Dedifferentiated amniotic fluid mesenchymal stem cell (primary cell): ENCODE data around the gene GAST.

ENCODE experiments used
- DNase-seq: peaks from one replicate; pipeline ENCODE4 v3.0.0-alpha.2; 2016; ENCODE audit errors: extremely low spot score

GAST gene

GRCh38 chr17:41739661-41740352 is 27.7 kb downstream of the GAST start:
- no peak for DNase-seq

GRCh38 chr17:41740506-41740905 is 28.4 kb downstream of the GAST start:
- DNase-seq: no peak

- no peak for DNase-seq
Observed at GRCh38 chr17:41741709-41742108, 29.6 kb downstream of the GAST start.

GRCh38 chr17:41748275-41748674 is 36.1 kb downstream of the GAST start:
- no peak for DNase-seq

- no peak for DNase-seq
Observed at GRCh38 chr17:41750862-41751261, 38.7 kb downstream of the GAST start.

DNA sequence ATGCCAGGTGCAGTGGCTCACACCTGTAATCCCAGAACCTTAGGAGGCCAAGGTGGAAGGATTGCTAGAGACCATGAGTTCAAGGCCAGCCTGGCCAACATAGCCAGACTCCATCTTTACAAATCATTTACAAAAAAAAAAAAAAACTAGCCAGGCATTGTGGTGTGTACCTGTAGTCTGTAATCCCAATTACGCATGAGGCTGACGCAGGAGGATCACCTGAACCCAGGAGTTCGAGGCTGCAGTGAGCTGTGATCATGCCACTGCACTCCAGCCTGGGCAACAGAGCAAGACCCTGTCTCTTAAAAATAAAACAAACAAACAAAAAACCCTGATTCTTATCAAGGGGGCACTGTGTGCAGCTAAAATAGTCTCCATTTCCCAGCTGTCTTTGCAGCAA is 39.2 kb downstream of the GAST start:
- DNase-seq: no peak

DNA sequence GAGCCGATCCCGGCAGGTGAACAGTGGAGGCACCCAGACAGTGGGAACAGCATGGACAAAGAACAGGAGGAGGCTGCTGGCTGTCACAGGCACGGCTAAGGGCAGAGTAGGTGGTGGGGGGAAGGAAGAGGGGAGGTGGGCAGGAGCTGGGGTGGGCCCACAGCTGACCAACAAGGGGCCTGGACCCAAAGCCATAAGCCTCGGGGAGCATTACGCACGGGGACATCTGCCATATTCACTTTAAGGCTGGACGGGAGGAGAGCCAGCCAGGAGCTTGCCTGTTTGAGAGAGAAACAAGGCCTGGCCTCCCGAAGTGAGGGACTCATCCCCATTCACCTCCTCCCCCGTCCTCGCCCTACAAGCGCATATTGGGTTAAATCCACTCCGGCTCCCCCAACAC is 41.9 kb downstream of the GAST start:
- DNase-seq: no peak

DNA sequence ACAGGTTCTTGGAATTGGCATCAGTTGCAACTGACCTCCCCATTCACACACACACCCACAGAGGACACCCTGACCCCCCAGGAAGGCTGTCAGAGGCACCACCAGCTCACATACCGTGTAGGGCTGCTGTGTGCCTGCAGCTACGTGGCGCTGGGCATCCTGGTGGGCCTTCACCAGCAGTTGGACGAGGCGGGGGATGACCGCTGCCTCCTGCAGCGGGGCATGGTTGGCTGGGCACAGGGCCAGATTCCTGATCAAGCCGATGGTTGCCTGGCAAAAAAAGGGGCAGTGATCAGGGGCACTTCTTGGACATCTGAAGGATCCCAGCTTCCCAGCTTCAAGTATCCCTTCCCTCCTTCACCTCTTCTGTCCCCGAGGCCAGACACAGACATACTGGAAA is 46.5 kb downstream of the GAST start:
- no peak for DNase-seq

GRCh38 chr17:41760878-41761277 is 48.7 kb downstream of the GAST start:
- no peak for DNase-seq

- no peak for DNase-seq
Observed at GRCh38 chr17:41762391-41762790, 50.3 kb downstream of the GAST start.

DNA sequence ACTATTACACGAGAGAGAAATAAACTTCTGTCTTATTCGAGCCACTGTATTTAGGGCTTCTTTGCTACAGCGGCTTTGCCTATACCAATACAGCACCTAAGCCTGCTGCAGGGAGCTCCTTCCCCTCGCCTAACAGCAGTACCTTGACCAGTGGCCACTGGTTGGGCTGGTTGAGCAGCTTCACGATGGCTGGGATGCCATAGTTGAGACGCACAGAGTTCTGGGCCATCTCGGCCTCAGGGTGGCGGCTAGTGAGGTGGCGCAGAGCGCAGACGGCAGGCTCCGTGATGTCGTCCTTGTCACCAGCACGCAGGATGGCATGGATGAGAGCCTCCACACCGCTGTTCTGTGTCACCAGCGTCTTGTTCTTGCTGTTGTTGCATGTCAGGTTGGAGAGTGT is 50.7 kb downstream of the GAST start:
- no peak for DNase-seq

- DNase-seq: no peak
Observed at GRCh38 chr17:41763327-41763726, 51.2 kb downstream of the GAST start.
